GM19372 (cell line): ENCODE measurements around the gene TBC1D12.
"Not testable (repeated sequence)": the region's sequence is repeated elsewhere in the genome, so short reads cannot be mapped to it uniquely, and the experiment has no call there.

Experiments used
- ATAC-seq: cut with Tn5 transposase; IDR thresholded peaks from one replicate; pipeline ENCODE4 v1.9.1; 2021; ENCODE audit warnings: mild to moderate bottlenecking, low read depth, moderate library complexity; ENCODE audit not compliant: unreplicated experiment

Gene TBC1D12

DNA sequence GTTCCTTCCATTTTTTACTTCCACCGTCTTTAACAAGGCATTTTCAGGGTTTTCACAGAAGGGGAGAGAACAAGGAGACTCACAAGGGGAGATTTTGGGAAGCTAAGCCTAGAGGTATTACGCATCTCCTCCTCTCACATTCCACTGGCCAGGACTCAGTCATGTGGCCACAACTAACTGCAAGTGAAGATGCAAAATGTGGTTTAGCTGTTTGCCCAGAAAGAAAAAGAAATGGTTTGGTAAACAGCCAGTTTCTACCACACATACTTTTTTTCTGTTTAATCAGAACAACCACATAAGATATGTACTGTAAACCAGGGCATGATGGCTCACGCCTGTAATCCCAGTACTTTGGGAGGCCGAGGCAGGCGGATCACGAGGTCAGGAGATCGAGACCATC is 121.8 kb downstream of the TBC1D12 start:
- no peak for ATAC-seq

DNA sequence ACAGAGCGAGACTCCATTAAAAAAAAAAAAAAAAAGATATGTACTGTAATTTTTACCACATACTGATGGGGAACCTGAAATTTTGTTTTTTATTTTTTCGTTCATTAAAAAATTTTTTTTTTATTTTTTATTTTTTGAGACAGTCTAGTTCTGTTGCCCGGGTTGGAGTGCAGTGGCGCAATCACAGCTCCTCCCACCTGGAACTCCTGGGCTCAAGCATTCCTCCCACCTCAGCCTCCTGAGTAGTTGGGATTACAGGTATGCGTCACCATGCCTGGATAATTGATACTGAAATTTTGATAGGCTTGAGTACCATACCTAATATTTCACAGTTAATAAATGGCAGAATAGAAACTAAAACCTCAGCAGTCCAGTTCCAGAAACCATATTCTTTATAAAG is 122.4 kb downstream of the TBC1D12 start:
- no peak for ATAC-seq

DNA sequence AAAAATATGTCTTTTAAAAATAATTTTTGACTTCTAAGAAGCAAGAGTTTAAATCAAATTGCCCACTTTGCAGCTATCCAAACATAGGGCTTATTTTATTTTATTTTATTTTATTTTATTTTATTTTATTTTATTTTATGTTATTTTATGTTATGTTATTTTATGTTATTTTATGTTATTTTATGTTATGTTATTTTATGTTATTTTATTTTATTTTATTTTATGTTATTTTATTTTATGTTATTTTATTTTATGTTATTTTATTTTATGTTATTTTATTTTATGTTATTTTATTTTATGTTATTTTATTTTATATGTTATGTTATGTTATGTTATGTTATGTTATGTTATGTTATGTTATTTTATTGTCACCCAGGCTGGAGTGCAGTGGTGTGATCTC is 129.2 kb downstream of the TBC1D12 start:
- not testable (repeated sequence) for ATAC-seq

- no peak for ATAC-seq
Observed at GRCh38 chr10:94533027-94533426, 130.7 kb downstream of the TBC1D12 start.

DNA sequence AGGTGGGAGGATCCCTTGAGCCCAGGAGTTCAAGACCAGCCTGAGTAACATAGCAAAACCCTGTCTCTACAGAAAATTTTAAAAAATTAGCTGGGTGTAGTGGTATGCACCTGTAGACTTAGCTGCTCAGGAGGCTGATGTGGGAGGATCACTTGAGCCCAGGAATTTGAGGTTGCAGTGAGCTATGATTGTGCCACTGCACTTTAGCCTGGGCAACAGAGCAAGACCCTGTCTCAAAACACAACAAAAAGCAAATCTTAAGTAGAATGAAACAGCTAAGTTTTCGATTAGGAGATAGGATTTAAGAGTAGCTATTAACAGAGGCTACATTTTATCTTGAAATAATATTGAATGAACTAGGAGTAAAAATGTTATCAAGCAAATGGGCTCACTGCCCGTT is 139.9 kb downstream of the TBC1D12 start:
- ATAC-seq, result not testable (repeated sequence)

GRCh38 chr10:94545391-94546048 is 143.2 kb downstream of the TBC1D12 start, which contains the start of gene HELLS:
HELLS (plus strand) TSS chr10:94545788; CDS start chr10:94545922, 134 bp downstream.
- peak; percentile 71 for ATAC-seq

DNA sequence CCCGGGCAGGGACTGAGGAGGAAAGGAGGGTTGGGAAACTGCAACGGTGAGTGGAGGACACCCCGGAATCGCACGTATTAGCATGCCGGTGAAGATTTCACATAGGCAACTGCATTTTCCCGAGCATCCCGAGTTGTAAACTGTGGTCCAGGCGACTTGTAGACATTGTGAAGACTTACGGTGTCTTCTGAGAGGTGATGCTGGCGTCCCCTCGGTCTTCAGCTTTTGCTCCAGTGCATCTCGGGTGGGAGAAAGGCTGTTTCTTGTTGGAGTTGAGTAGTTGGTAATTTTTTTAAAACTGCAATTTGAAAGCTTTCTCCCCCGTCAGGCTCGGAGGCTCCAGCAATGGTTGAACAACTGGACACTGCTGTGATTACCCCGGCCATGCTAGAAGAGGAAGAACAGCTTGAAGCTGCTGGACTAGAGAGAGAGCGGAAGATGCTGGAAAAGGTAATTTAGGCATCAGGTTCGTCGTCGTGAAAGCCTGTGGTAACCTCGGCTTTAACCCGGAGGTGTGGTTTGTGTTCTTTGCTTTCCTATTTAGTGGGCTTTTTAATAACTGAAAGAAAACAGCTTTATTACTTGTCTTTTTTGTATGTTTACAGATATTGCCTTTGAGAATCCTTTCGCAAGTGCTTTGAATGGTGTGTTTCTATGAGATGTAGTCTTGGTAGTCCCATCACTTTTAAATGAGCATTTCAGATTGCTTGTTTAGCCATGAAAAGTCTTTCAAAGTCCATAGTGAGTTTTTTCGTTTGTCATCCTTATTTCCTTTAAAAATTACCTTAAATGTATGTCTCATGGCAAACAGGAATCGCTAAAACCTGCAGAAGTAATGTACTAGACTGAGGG is 143.9 kb downstream of the TBC1D12 start:
- peak; percentile 3 for ATAC-seq

DNA sequence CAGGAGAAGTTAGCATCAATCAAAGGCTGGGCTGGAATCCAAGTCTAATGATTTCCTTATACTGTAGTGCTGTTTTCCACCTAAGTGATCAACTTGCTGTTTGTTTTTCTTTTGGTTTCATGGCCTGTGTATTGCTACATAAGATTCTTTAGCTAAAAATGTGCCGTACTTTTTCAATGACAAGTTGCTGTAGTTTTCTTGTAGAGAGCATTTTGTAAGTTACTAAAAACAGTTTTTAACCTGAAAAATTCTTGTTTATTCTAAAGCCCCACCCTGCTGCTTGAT is 144.5 kb downstream of the TBC1D12 start:
- no peak for ATAC-seq

GRCh38 chr10:94549221-94549620 is 146.9 kb downstream of the TBC1D12 start:
- no peak for ATAC-seq

- ATAC-seq, result not testable (repeated sequence)
Observed at GRCh38 chr10:94567714-94568307, 165.5 kb downstream of the TBC1D12 start.

DNA sequence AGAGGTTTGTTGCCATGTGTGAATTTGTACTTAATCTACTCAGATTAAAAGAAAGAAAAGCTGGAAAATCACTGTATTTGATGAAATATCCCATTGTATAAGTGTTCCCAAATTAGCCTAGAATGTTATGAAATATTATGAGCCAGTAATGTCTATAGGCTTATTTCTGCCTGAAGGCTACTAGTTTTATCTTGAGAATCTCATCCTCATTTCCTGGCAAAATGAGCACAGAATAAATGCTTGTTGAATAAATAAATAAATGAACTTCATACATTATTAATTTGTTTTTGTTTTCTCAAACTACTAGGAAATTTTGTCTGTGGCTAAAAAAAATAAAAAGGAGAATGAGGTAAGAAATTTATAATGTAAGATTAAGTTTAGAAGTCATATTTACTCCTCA is 168.7 kb downstream of the TBC1D12 start:
- ATAC-seq, result no peak

DNA sequence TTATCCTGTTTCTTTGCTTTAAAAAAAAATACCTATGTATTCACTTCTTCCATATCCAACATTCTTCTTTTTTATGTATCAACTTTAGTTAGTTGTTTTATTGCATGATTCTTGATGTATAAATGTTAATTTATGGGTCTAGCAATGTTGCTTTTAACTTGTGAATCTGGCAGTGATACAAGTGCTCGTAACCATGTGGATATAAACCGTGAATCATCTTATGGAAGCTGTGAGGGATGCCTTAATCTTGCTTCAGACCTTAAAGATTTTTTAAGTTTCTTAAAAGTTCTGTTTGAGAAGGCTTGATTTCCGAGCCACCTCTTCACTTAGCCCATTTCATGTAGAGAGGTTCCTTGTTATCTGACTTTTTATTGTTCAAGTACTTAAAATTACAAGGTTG is 169.2 kb downstream of the TBC1D12 start:
- ATAC-seq, result no peak

DNA sequence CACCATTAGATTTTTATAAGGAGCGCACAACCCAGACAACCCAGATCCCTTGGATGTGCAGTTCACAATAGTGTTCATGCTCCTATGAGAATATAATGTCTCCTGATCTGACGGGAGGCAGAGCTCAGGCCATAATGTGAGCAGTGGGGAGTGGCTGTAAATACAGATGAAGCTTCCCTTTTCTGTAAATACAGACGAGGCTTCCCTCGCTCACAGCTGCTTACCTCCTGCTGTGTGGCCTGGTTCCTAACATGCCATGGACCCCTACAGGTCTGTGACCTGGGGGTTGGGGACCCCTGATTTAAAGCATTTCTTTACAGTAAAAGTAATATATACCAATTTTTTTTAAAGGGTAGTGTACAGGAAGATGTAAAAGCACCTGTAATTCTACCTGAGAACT is 176.4 kb downstream of the TBC1D12 start:
- no peak for ATAC-seq

GRCh38 chr10:94583124-94583523 is 180.8 kb downstream of the TBC1D12 start:
- no peak for ATAC-seq
